Keratinocyte (primary cell): ENCODE data around the gene TRIM38. TPM values are rescaled to one million over a fixed set of nuclear protein-coding genes. Genes with fewer than 3 reads are reported as not detected.

ENCODE experiments used
- DNase-seq: peaks from one replicate; pipeline ENCODE4 v3.0.0-alpha.2; 2011; ENCODE audit warnings: low read depth, missing footprints, low spot score
- FAIRE-seq: peaks from 2 replicates; lab custom pipeline; 2011; peaks lifted over from hg19 to GRCh38; lab: Jason Lieb, UNC
- H2AFZ ChIP-seq: 2 replicates; pipeline ENCODE4 v1.6.0; 2012; ENCODE audit warnings: low read length, control low read depth, inconsistent platforms; ENCODE audit not compliant: control insufficient read depth
- H3K27ac ChIP-seq: 2 replicates; pipeline ENCODE4 v1.5.1; 2011; ENCODE audit warnings: low read length; ENCODE audit not compliant: control insufficient read depth, insufficient read depth
- H3K27me3 ChIP-seq: 3 replicates; pipeline ENCODE4 v1.6.0; 2011; ENCODE audit warnings: low read length; ENCODE audit not compliant: control insufficient read depth, insufficient read depth; ENCODE audit errors: extremely low read depth
- H3K36me3 ChIP-seq, 2 experiments: 2 replicates in 1 of 2; 3 replicates in 1 of 2; pipeline ENCODE4 v1.5.1; 2011; ENCODE audit warnings: low read length in 2 of 2, mild to moderate bottlenecking in 1 of 2; ENCODE audit not compliant: control insufficient read depth in 2 of 2, insufficient read depth in 2 of 2; ENCODE audit errors: extremely low read depth in 1 of 2
- H3K4me1 ChIP-seq: 3 replicates; pipeline ENCODE4 v1.5.1; 2011; ENCODE audit warnings: low read length; ENCODE audit not compliant: control insufficient read depth, insufficient read depth; ENCODE audit errors: extremely low read depth
- H3K4me2 ChIP-seq: 3 replicates; pipeline ENCODE4 v1.6.0; 2011; ENCODE audit warnings: low read depth, low read length; ENCODE audit not compliant: control insufficient read depth, insufficient read depth; ENCODE audit errors: extremely low read depth
- H3K4me3 ChIP-seq, 3 experiments: fragments of 200-600 bp in 1 of 3; sonication (generic) in 1 of 3; 2 replicates in 2 of 3; 3 replicates in 1 of 3; pipeline ENCODE4 v1.5.1; 2011 to 2016; ENCODE audit warnings: low read length in 3 of 3, mild to moderate bottlenecking in 3 of 3, control low read depth in 2 of 3, inconsistent platforms in 1 of 3, low read depth in 1 of 3, mixed read lengths in 1 of 3, mixed run types in 1 of 3, moderate library complexity in 1 of 3; ENCODE audit not compliant: control insufficient read depth in 2 of 3, insufficient read depth in 2 of 3; ENCODE audit errors: extremely low read depth in 1 of 3
- H3K79me2 ChIP-seq: 2 replicates; pipeline ENCODE4 v1.6.0; 2012; ENCODE audit warnings: low read length; ENCODE audit not compliant: control insufficient read depth, insufficient read depth
- H3K9ac ChIP-seq: 3 replicates; pipeline ENCODE4 v1.6.0; 2011; ENCODE audit warnings: low read length; ENCODE audit not compliant: control insufficient read depth, insufficient read depth; ENCODE audit errors: extremely low read depth
- H3K9me1 ChIP-seq: 3 replicates; pipeline ENCODE4 v1.6.0; 2011; ENCODE audit warnings: low read length; ENCODE audit not compliant: control insufficient read depth, insufficient read depth; ENCODE audit errors: extremely low read depth
- H3K9me3 ChIP-seq: 2 replicates; pipeline ENCODE4 v1.5.1; 2012; ENCODE audit warnings: low read depth, low read length; ENCODE audit not compliant: control insufficient read depth
- H4K20me1 ChIP-seq: 3 replicates; pipeline ENCODE4 v1.6.0; 2011; ENCODE audit warnings: low read length; ENCODE audit not compliant: control insufficient read depth, insufficient read depth; ENCODE audit errors: extremely low read depth
- EZH2 ChIP-seq: IDR thresholded peaks from one replicate; pipeline ENCODE4 v1.6.1; 2012; ENCODE audit warnings: inconsistent platforms, mild to moderate bottlenecking, low read length, moderate library complexity
- dilution Hi-C: fragments of 300-500 bp; cut with MboI; formaldehyde crosslinking; loops from one replicate; pipeline ENCODE4 v1.7.0; 2020; ENCODE audit warnings: low sequenced_read_pairs; ENCODE audit not compliant: extremely low pct_ligation_motif_present
- polyA plus RNA-seq, 5 experiments: library from polyadenylated mRNA; depleted of rRNA in 3 of 5; stranded (reverse) in 3 of 5; stranded (forward) in 1 of 5; unstranded in 1 of 5; fragments of >200 nt; gene quantifications; 1 replicate in 1 of 5; 2 replicates in 3 of 5; 3 replicates in 1 of 5; pipeline versions ENCODE4 v1.2.1 to v1.2.3, GENCODE V29; 2011 to 2012; ENCODE audit warnings: missing spikeins in 2 of 5, low read depth in 1 of 5, low replicate concordance in 1 of 5
- TF ChIP-seq, protein P1 (sequence below), 3 experiments: IDR thresholded peaks in 1 of 3; conservative IDR thresholded peaks in 1 of 3; optimal IDR thresholded peaks in 1 of 3; 2 replicates in 2 of 3; 3 replicates in 1 of 3; pipeline versions ENCODE3 to v1.5.1; 2011; ENCODE audit warnings: low read length in 3 of 3, mild to moderate bottlenecking in 3 of 3, moderate library complexity in 2 of 3, control low read depth in 1 of 3, inconsistent platforms in 1 of 3; ENCODE audit not compliant: insufficient read depth in 2 of 3; ENCODE audit errors: extremely low read depth in 1 of 3

Gene TRIM38
- polyA plus RNA-seq, 1 donor (not counting 4 experiments of a cell fraction or from before 2014, with no cell fraction given): 7.8 TPM

- DNase-seq: no peak
- Histone ChIP-seq H2AFZ (no peak overlapping the region), H3K4me1 (peaks cover 3% of the 10 kb centered on the region), H3K9me3 (no peaks in the 10 kb centered on the region), H3K4me2 (no peak overlapping the region), H4K20me1 (no peaks in the 10 kb centered on the region), H3K9ac (no peak overlapping the region), H3K27ac (no peak overlapping the region), H3K79me2 (no peaks in the 10 kb centered on the region), H3K36me3 (peaks cover 8 to 10% of the 10 kb centered on the region in 2 experiments), H3K27me3 (no peaks in the 10 kb centered on the region), H3K4me3 (no peak overlapping the region), H3K9me1 (no peaks in the 10 kb centered on the region)
- dilution Hi-C loops: no loop called here
- TF ChIP-seq EZH2: no peak
- TF ChIP-seq, protein P1, sequence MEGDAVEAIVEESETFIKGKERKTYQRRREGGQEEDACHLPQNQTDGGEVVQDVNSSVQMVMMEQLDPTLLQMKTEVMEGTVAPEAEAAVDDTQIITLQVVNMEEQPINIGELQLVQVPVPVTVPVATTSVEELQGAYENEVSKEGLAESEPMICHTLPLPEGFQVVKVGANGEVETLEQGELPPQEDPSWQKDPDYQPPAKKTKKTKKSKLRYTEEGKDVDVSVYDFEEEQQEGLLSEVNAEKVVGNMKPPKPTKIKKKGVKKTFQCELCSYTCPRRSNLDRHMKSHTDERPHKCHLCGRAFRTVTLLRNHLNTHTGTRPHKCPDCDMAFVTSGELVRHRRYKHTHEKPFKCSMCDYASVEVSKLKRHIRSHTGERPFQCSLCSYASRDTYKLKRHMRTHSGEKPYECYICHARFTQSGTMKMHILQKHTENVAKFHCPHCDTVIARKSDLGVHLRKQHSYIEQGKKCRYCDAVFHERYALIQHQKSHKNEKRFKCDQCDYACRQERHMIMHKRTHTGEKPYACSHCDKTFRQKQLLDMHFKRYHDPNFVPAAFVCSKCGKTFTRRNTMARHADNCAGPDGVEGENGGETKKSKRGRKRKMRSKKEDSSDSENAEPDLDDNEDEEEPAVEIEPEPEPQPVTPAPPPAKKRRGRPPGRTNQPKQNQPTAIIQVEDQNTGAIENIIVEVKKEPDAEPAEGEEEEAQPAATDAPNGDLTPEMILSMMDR (optimal IDR thresholded peaks at IDR 0.05 in 1 of 3, IDR thresholded peaks at IDR 0.05 in 1 of 3, conservative IDR thresholded peaks at IDR 0.05 in 1 of 3; ENCODE audit: extremely low read depth in 1 of 3, insufficient read depth in 2 of 3, low read length in 3 of 3): no peak
- FAIRE-seq: no peak
Observed at GRCh38 chr6:25987845-25988244, 25.2 kb downstream of the TRIM38 start.

GRCh38 chr6:25990172-25990873 lies 27.7 kb downstream of the TRIM38 start:
- H3K36me3 ChIP-seq: no peaks in the 10 kb centered on the region
- dilution Hi-C loops: no loop called here
- H4K20me1 ChIP-seq: no peaks in the 10 kb centered on the region
- H3K9me3 ChIP-seq: no peaks in the 10 kb centered on the region
- H3K9me1 ChIP-seq: no peaks in the 10 kb centered on the region
- no peaks in the 10 kb centered on the region for H3K27me3 ChIP-seq
- peaks cover 11% of the 10 kb centered on the region for H3K4me1 ChIP-seq
- H2AFZ ChIP-seq: no peak overlapping the region
- FAIRE-seq (no peak), DNase-seq (no peak)
- no peak for TF ChIP-seq EZH2
- TF ChIP-seq, protein P1 (optimal IDR thresholded peaks at IDR 0.05 in 1 of 3, IDR thresholded peaks at IDR 0.05 in 1 of 3, conservative IDR thresholded peaks at IDR 0.05 in 1 of 3; ENCODE audit: extremely low read depth in 1 of 3, insufficient read depth in 2 of 3, low read length in 3 of 3): no peak
- H3K4me3 ChIP-seq: no peak overlapping the region
- H3K9ac ChIP-seq: no peak overlapping the region
- no peak overlapping the region for H3K27ac ChIP-seq
- peaks cover 2% of the 10 kb centered on the region for H3K79me2 ChIP-seq
- no peak overlapping the region for H3K4me2 ChIP-seq
